SU-DHL-6 (cell line): Measurements from ENCODE around the gene CSF1.

Source experiments
- H2AFZ ChIP-seq: fragments of 200-600 bp; sonication (generic); 2 replicates; pipeline ENCODE4 v1.6.1; 2014; ENCODE audit warnings: low read depth, mild to moderate bottlenecking, moderate library complexity, mixed read lengths, antibody characterized with exemption, low read length; ENCODE audit not compliant: severe bottlenecking
- H3F3A ChIP-seq: fragments of 200-600 bp; shearing (Covaris generic); 2 replicates; pipeline ENCODE4 v1.6.0; 2016; ENCODE audit warnings: antibody characterized with exemption, mild to moderate bottlenecking; ENCODE audit not compliant: insufficient read depth
- H3K27ac ChIP-seq: fragments of 200-600 bp; sonication (generic); 2 replicates; pipeline ENCODE4 v1.5.1; 2016; ENCODE audit warnings: low read depth, mild to moderate bottlenecking, low read length, moderate library complexity, mixed read lengths
- H3K27me3 ChIP-seq: fragments of 200-600 bp; sonication (generic), shearing (Covaris generic); 2 replicates; pipeline ENCODE4 v1.6.0; 2014; ENCODE audit warnings: mild to moderate bottlenecking, low read length
- H3K36me3 ChIP-seq: fragments of 200-600 bp; sonication (generic); 2 replicates; pipeline ENCODE4 v1.6.1; 2014; ENCODE audit warnings: mild to moderate bottlenecking, low read length, mixed read lengths
- H3K4me2 ChIP-seq: fragments of 300-600, 200-600 bp; shearing (Covaris generic), sonication (generic); 2 replicates; pipeline ENCODE4 v1.6.0; 2014; ENCODE audit warnings: low read length, low read depth, mild to moderate bottlenecking; ENCODE audit not compliant: poor library complexity, severe bottlenecking
- H3K4me3 ChIP-seq: fragments of 200-600 bp; sonication (generic); 2 replicates; pipeline ENCODE4 v1.5.1; 2014; ENCODE audit warnings: antibody characterized with exemption, low read length, mild to moderate bottlenecking, mixed read lengths; ENCODE audit not compliant: insufficient read depth, poor library complexity, severe bottlenecking
- H3K79me2 ChIP-seq: fragments of 200-600 bp; sonication (generic); 2 replicates; pipeline ENCODE4 v1.6.1; 2014; ENCODE audit warnings: mild to moderate bottlenecking, low read length, moderate library complexity; ENCODE audit not compliant: insufficient read depth
- H3K9ac ChIP-seq: fragments of 200-600 bp; sonication (generic); 2 replicates; pipeline ENCODE4 v1.7.0; 2014; ENCODE audit warnings: mild to moderate bottlenecking, low read length
- H3K9me2 ChIP-seq: fragments of 200-600 bp; sonication (generic); replicated peaks from 2 replicates; pipeline ENCODE4 v1.6.1; 2014; ENCODE audit warnings: low read length; ENCODE audit not compliant: insufficient read depth
- H3K9me3 ChIP-seq: fragments of 200-600 bp; sonication (generic); 2 replicates; pipeline ENCODE4 v1.6.1; 2014; ENCODE audit warnings: low read length, mixed read lengths; ENCODE audit not compliant: insufficient read depth
- H4K20me1 ChIP-seq: fragments of 200-600 bp; sonication (generic); 2 replicates; pipeline ENCODE4 v1.6.1; 2014; ENCODE audit warnings: low read depth, mild to moderate bottlenecking, antibody characterized with exemption, low read length, moderate library complexity, mixed read lengths
- EZH2phosphoT487 ChIP-seq: fragments of 200-600 bp; sonication (generic), shearing (Covaris generic); conservative IDR thresholded peaks from 2 replicates; pipeline ENCODE4 v1.6.1; 2018; ENCODE audit warnings: mild to moderate bottlenecking, antibody characterized with exemption, low read length, moderate library complexity, mixed read lengths
- TF ChIP-seq, protein P1 (sequence below): fragments of 200-600 bp; sonication (generic); IDR thresholded peaks from one replicate; pipeline ENCODE4 v1.5.1; 2017; ENCODE audit warnings: antibody characterized with exemption, mild to moderate bottlenecking, low read length, moderate library complexity; ENCODE audit not compliant: insufficient read depth, poor library complexity, severe bottlenecking

The CSF1 gene

DNA sequence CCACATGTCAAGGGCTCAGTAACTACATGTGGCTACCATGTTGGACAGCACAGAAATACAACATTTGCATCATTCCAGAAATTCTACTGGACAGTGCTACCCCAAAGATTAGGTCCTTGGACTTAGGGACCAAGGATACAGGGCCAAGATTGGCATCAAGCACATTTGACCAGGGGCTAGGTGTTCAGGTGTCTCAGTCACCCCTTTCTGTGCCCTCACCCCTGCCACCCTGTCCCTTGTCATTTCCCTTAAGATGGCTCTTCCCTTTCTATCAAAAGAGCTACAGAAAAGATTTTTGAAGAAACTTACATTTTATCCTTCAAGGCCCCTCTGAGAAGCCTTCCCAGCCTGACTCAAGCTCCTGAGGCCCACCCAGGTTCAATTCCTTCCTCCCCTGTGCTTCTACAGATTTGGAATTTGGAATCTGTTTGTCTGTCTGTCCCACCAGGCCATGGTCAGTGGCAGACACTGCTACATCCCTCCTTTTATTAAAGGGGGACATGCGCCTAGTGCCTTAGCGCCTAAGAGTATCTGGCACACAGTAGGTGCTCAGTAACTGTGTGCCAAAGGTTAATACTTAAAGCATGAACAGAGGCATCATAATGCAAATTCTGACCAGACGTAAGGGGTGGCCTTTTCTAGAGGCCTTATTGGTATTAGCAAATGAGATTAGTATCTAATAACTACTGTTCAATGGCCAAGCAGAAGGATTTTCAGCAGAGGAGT is 21.4 kb downstream of the CSF1 start:
- Histone ChIP-seq H3F3A (no peaks in the 10 kb centered on the region), H3K4me2 (no peak overlapping the region), H4K20me1 (no peaks in the 10 kb centered on the region), H3K9ac (no peak overlapping the region), H3K27me3 (no peaks in the 10 kb centered on the region), H3K9me3 (no peaks in the 10 kb centered on the region), H3K27ac (no peak overlapping the region), H2AFZ (no peak overlapping the region), H3K9me2 (no peaks in the 10 kb centered on the region), H3K4me3 (no peak overlapping the region), H3K79me2 (no peaks in the 10 kb centered on the region), H3K36me3 (no peaks in the 10 kb centered on the region)
- no peak for TF ChIP-seq EZH2phosphoT487

DNA sequence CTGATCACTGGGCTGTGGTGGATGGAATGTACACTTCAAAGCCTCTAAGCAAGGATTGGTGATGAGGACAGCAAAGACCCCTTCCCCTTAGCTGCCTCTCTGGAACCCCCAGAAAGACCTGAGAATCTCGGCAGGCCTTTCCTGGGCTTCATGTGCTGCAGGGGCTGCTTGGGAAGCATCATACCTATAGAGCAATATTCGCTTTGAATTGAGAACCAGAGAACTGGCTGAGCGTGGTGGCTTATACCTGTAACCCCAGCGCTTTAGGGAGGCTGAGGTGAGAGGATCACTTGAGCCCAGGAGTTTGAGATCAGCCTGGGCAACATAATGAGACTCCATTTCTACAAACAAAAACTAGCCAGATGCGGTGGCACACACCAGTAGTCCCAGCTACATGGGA is 22.0 kb downstream of the CSF1 start:
- no peaks in the 10 kb centered on the region for H3K79me2 ChIP-seq

DNA sequence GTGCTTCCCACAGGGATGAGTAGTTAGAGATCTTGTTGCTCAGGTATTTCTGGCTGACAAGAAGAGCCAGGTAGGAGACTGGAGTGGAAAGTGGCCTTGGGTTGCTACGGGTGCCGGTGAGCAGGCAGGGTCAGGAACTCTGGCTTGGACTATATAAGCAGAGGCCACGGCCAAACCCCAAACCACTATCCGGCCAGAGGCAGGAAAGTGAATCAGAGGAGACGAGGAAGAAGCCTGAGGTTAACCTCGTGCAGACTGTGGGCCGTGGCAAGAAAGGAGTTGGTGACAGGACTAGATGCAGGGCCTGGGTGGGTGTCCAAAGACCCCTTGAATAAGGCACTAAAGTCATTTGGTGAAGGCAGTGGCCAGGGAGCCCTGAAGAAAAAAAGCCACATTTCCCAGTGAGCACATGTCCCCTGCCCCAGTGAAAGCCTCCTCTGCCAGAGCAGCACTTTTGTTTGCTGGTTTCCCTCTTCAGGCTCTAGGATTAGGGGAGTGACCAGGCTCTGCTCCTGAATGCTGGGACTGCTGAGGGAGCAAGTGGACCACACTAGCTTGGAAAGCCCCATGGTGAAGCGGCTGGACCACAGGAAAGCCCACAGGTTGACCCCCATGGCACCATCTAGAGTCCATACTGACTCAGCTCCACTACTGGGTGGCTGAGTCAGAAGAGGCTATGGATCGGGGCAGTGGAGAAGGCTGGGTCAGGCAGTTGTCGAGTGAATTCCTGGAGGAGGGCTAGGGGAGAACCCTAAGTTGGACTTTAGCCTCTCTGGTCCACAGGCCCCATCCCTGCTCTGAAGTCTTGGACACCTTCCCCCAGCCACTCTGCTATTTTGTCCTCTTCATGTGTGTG is 23.4 kb downstream of the CSF1 start:
- H3K9me3 ChIP-seq: peaks cover 5% of the 10 kb centered on the region
- H2AFZ ChIP-seq: no peak overlapping the region

More for the DNA sequence above, 22.0 kb downstream of the CSF1 start:
- Histone ChIP-seq H3K27ac (no peak overlapping the region), H3F3A (no peaks in the 10 kb centered on the region), H3K9me3 (peaks cover 2% of the 10 kb centered on the region), H3K4me2 (no peak overlapping the region), H3K36me3 (no peaks in the 10 kb centered on the region), H3K9ac (no peak overlapping the region), H3K4me3 (no peak overlapping the region), H3K27me3 (0 out of 2 replicates have a peak, but pooled peaks cover under 1% of the 10 kb centered on the region), H3K9me2 (no peaks in the 10 kb centered on the region), H4K20me1 (no peaks in the 10 kb centered on the region), H2AFZ (no peak overlapping the region)
- TF ChIP-seq, protein P1, sequence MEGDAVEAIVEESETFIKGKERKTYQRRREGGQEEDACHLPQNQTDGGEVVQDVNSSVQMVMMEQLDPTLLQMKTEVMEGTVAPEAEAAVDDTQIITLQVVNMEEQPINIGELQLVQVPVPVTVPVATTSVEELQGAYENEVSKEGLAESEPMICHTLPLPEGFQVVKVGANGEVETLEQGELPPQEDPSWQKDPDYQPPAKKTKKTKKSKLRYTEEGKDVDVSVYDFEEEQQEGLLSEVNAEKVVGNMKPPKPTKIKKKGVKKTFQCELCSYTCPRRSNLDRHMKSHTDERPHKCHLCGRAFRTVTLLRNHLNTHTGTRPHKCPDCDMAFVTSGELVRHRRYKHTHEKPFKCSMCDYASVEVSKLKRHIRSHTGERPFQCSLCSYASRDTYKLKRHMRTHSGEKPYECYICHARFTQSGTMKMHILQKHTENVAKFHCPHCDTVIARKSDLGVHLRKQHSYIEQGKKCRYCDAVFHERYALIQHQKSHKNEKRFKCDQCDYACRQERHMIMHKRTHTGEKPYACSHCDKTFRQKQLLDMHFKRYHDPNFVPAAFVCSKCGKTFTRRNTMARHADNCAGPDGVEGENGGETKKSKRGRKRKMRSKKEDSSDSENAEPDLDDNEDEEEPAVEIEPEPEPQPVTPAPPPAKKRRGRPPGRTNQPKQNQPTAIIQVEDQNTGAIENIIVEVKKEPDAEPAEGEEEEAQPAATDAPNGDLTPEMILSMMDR: no peak
- no peak for TF ChIP-seq EZH2phosphoT487

More for the DNA sequence above, 23.4 kb downstream of the CSF1 start:
- Histone ChIP-seq H3K79me2 (no peaks in the 10 kb centered on the region), H3K9ac (no peak overlapping the region), H3K36me3 (no peaks in the 10 kb centered on the region), H3K4me3 (no peak overlapping the region), H3F3A (no peaks in the 10 kb centered on the region), H3K27ac (no peak overlapping the region), H3K27me3 (0 out of 2 replicates have a peak, but pooled peaks cover 6% of the 10 kb centered on the region), H3K9me2 (no peaks in the 10 kb centered on the region), H3K4me2 (no peak overlapping the region), H4K20me1 (no peaks in the 10 kb centered on the region)
- TF ChIP-seq, protein P1: no peak
- no peak for TF ChIP-seq EZH2phosphoT487
